Measurements from ENCODE around the gene ADPRHL1.

DNA sequence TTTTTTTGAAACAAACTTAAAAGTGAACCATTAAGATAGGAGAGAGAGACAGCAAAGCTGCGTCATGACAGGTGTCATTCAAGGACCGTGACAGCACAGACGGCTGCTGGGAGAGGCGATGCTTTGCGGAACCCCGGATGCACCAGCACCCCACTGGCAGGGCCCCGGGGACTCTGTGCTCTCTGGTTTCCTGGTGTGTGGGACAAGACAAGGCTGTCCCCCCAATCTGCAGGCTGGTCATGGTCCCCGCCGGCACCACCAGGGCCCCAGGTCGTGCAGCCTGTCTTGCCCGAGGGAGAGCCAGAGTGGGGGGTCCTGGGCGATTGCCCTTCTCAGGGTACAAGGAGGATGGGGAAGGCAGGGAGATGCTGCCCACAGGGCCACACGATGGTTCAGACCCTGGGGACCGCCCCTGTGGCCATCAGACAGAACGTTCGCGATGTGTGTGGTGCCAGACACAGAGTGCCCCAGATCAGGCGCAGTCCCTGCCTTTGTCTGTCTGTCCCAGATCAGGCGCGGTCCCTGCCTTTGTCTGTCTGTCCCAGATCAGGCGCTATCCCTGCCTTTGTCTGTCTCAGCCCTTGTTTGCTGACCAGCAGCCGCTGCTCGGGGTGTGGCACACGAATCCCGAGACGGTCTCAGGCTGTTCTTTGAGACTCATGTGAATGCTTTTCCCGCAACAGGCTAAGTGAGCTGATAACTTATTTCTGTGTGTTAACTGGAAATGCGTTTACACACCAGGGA, 36.1 kb downstream of the ADPRHL1 start:
- TF ChIP-seq CTCF (conservative IDR thresholded peaks at IDR 0.05; ENCODE audit: low read depth, low read length) (no peak), EZH2 (IDR thresholded peaks at IDR 0.05; ENCODE audit: borderline replicate concordance, low read depth, low read length, poor library complexity, severe bottlenecking) (no peak)
